Fibroblast of skin of left quadriceps (primary cell): ENCODE measurements around the gene FAM181B.

Experiments
- DNase-seq, 2 experiments: peaks; one replicate each; pipeline ENCODE4 v3.0.0-alpha.2; 2013; ENCODE audit warnings: low read depth in 2 of 2

FAM181B gene

GRCh38 chr11:82682003-82682751, 51.5 kb downstream of the FAM181B start:
- DNase-seq, result peak; percentile 30 to 37

DNA sequence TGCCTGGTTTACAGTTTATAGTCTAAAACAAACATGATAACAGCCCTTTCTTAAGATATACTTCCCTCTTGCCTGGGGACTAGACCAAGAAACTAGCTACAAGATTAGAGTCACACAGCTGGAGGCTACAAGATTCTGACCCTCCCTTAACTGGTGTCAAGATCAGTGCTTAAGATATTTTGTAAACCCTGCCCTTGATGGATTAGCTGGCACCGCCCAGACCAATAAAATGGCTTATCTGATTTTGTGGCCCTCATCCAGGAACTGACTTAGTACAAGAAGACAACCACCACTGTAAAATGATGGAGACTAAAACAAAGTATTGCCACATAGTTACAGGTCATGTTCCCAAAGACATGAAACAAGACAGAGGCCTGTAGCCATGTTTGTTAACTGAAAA, 53.4 kb downstream of the FAM181B start:
- DNase-seq, result no peak
